Measurements from ENCODE around the gene IFNA16.
"Not testable (repeated sequence)": the region's sequence is repeated elsewhere in the genome, so short reads cannot be mapped to it uniquely, and the experiment has no call there.

DNA sequence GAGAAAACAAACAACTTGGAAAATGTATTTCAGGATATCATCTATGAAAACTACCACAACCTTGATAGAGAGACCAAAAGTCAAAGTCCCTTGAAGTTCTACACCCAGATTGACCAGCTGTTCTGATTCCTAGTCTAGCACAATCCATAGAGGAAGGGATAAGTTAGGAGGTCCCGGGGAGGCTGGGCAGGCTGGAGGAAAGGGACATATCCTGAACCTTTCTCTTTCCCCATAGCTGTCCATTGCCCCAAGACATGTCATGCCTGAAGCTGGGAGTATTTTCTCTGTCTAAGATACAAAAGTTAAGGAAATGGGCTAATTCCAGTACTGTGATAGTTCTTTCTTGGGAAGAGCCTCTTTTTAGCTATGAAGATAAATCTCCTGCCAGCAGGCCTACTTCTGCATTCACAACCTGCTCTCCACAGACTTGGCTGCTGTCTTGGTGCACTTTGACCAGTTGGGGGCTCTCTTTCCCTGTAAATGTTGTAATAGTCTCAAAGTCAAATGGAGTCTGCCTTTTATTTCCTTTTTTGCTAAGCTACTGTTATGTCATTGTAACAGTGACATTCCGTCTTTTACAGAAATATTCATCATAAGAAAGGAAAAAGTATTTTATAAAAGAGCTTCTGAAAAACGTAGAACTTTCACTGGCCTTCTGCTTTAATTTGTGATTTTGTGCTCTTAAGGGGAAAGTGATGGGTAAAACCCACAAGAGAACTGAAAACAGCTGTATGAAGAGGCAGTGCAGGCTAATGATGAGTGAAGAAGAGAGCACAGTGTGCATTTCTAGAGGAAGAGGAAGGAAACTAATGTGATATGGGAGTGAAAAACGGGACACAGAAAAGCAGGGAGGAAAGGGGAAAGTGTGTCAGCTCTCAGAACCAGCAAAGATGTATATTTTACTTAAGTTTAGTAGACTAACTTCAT, 34.0 kb downstream of the IFNA16 start:
- TF ChIP-seq POLR2AphosphoS5 (IDR thresholded peaks at IDR 0.05): not testable (repeated sequence)
- TF ChIP-seq, protein P1, sequence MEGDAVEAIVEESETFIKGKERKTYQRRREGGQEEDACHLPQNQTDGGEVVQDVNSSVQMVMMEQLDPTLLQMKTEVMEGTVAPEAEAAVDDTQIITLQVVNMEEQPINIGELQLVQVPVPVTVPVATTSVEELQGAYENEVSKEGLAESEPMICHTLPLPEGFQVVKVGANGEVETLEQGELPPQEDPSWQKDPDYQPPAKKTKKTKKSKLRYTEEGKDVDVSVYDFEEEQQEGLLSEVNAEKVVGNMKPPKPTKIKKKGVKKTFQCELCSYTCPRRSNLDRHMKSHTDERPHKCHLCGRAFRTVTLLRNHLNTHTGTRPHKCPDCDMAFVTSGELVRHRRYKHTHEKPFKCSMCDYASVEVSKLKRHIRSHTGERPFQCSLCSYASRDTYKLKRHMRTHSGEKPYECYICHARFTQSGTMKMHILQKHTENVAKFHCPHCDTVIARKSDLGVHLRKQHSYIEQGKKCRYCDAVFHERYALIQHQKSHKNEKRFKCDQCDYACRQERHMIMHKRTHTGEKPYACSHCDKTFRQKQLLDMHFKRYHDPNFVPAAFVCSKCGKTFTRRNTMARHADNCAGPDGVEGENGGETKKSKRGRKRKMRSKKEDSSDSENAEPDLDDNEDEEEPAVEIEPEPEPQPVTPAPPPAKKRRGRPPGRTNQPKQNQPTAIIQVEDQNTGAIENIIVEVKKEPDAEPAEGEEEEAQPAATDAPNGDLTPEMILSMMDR (IDR thresholded peaks at IDR 0.05): peak in 1 of 4 experiments; percentile 28

All from prostate gland (tissue), 2 donors.